Osteoblast (primary cell): ENCODE data around the gene CLASP2. TPM values are rescaled to one million over a fixed set of nuclear protein-coding genes. Genes with fewer than 3 reads are reported as not detected.

Experiments used
- DNase-seq: peaks from one replicate; pipeline ENCODE4 v3.0.0; 2011; ENCODE audit warnings: low spot score, mixed read lengths; ENCODE audit not compliant: insufficient read length; ENCODE audit errors: missing footprints
- H2AFZ ChIP-seq: 2 replicates; pipeline ENCODE4 v1.6.0; 2011; ENCODE audit warnings: mild to moderate bottlenecking, low read length
- H3K27ac ChIP-seq: 2 replicates; pipeline ENCODE4 v1.5.1; 2011; ENCODE audit warnings: mild to moderate bottlenecking, low read depth, low read length, moderate library complexity
- H3K27me3 ChIP-seq: 2 replicates; pipeline ENCODE4 v1.6.0; 2012; ENCODE audit warnings: mild to moderate bottlenecking, control low read depth, inconsistent platforms, low read length, moderate library complexity; ENCODE audit not compliant: insufficient read depth
- H3K36me3 ChIP-seq: 2 replicates; pipeline ENCODE4 v1.5.1; 2011; ENCODE audit warnings: mild to moderate bottlenecking, low read length, control low read depth, moderate library complexity; ENCODE audit not compliant: insufficient read depth
- H3K4me1 ChIP-seq: 2 replicates; pipeline ENCODE4 v1.5.1; 2011; ENCODE audit warnings: mild to moderate bottlenecking, low read length, control low read depth, moderate library complexity; ENCODE audit not compliant: insufficient read depth
- H3K4me2 ChIP-seq: 2 replicates; pipeline ENCODE4 v1.6.0; 2011; ENCODE audit warnings: mild to moderate bottlenecking, low read length; ENCODE audit not compliant: insufficient read depth
- H3K4me3 ChIP-seq: fragments of 200-600 bp; sonication (generic); 3 replicates; pipeline ENCODE4 v1.5.1; 2012; ENCODE audit warnings: mild to moderate bottlenecking, low read length, inconsistent platforms; ENCODE audit not compliant: insufficient read depth
- H3K79me2 ChIP-seq: 2 replicates; pipeline ENCODE4 v1.6.0; 2012; ENCODE audit warnings: mild to moderate bottlenecking, low read length, control low read depth, inconsistent platforms; ENCODE audit not compliant: insufficient read depth
- H3K9me3 ChIP-seq: 2 replicates; pipeline ENCODE4 v1.5.1; 2011; ENCODE audit warnings: low read depth, low read length, control low read depth
- H4K20me1 ChIP-seq: 2 replicates; pipeline ENCODE4 v1.6.0; 2012; ENCODE audit warnings: mild to moderate bottlenecking, low read length, control low read depth; ENCODE audit not compliant: insufficient read depth
- CTCF ChIP-seq: IDR thresholded peaks from 2 replicates; pipeline ENCODE4 v1.5.1; 2011; ENCODE audit warnings: mild to moderate bottlenecking, low read depth, low read length, moderate library complexity; ENCODE audit errors: extremely low read depth
- total RNA-seq: library from RNA; depleted of rRNA; stranded (reverse); fragments of >200 nt; gene quantifications from 2 replicates; pipeline ENCODE4 v1.2.3, GENCODE V29; 2012

CLASP2 gene
- total RNA-seq, 1 donor, result 52.1 TPM

- TF ChIP-seq CTCF, result no peak
- Histone ChIP-seq H3K9me3 (no peaks in the 10 kb centered on the region), H3K27ac (no peak overlapping the region), H2AFZ (no peak overlapping the region), H3K36me3 (no peaks in the 10 kb centered on the region), H4K20me1 (no peaks in the 10 kb centered on the region), H3K4me2 (no peak overlapping the region), H3K4me3 (no peak overlapping the region), H3K4me1 (no peaks in the 10 kb centered on the region), H3K27me3 (no peaks in the 10 kb centered on the region), H3K79me2 (no peaks in the 10 kb centered on the region)
- DNase-seq, result no peak
These were observed 227.3 kb downstream of the CLASP2 start for GRCh38 chr3:33490641-33491241.

- TF ChIP-seq CTCF, result no peak
- Histone ChIP-seq H3K27ac (no peak overlapping the region), H3K36me3 (no peaks in the 10 kb centered on the region), H3K4me1 (no peaks in the 10 kb centered on the region), H3K9me3 (no peaks in the 10 kb centered on the region), H3K4me3 (no peak overlapping the region), H4K20me1 (no peaks in the 10 kb centered on the region), H3K79me2 (no peaks in the 10 kb centered on the region), H3K4me2 (no peak overlapping the region), H2AFZ (no peak overlapping the region), H3K27me3 (no peaks in the 10 kb centered on the region)
- no peak for DNase-seq
These were observed 229.4 kb downstream of the CLASP2 start for GRCh38 chr3:33488683-33489082.

- no peaks in the 10 kb centered on the region for H3K9me3 ChIP-seq
- H2AFZ ChIP-seq, result no peak overlapping the region
- H3K4me3 ChIP-seq, result no peak overlapping the region
- H3K79me2 ChIP-seq, result no peaks in the 10 kb centered on the region
- no peak for TF ChIP-seq CTCF
- no peaks in the 10 kb centered on the region for H3K4me1 ChIP-seq
- H3K36me3 ChIP-seq, result no peaks in the 10 kb centered on the region
- DNase-seq, result peak; percentile 32
- no peak overlapping the region for H3K4me2 ChIP-seq
- no peak overlapping the region for H3K27ac ChIP-seq
- no peaks in the 10 kb centered on the region for H4K20me1 ChIP-seq
- H3K27me3 ChIP-seq, result no peaks in the 10 kb centered on the region
These were observed 229.8 kb downstream of the CLASP2 start for GRCh38 chr3:33488246-33488645.

GRCh38 chr3:33482111-33482521 lies 235.9 kb downstream of the CLASP2 start:
- no peak overlapping the region for H3K4me3 ChIP-seq
- no peaks in the 10 kb centered on the region for H3K36me3 ChIP-seq
- no peaks in the 10 kb centered on the region for H3K79me2 ChIP-seq
- H3K27ac ChIP-seq, result no peak overlapping the region
- no peak overlapping the region for H2AFZ ChIP-seq
- H3K9me3 ChIP-seq, result no peaks in the 10 kb centered on the region
- no peaks in the 10 kb centered on the region for H4K20me1 ChIP-seq
- no peaks in the 10 kb centered on the region for H3K4me1 ChIP-seq
- DNase-seq, result peak; percentile 17
- H3K27me3 ChIP-seq, result no peaks in the 10 kb centered on the region
- TF ChIP-seq CTCF, result no peak
- H3K4me2 ChIP-seq, result peak overlapping the region; percentile 54
